KOPT-K1 (cell line): ENCODE measurements around the gene SLC6A15.

Experiments
- H3K27ac ChIP-seq: fragments of 200-600 bp; sonication (generic); 2 replicates; pipeline ENCODE4 v1.5.1; 2016; ENCODE audit warnings: antibody characterized with exemption, mild to moderate bottlenecking, low read depth, low read length; ENCODE audit not compliant: poor library complexity, severe bottlenecking
- H3K36me3 ChIP-seq: fragments of 200-600 bp; sonication (generic); 2 replicates; pipeline ENCODE4 v1.5.1; 2017; ENCODE audit warnings: antibody characterized with exemption, mild to moderate bottlenecking, low read length, moderate library complexity; ENCODE audit not compliant: insufficient read depth
- H3K9me3 ChIP-seq: fragments of 200-600 bp; sonication (generic); 2 replicates; pipeline ENCODE4 v1.5.1; 2017; ENCODE audit warnings: antibody characterized with exemption, low read length, mild to moderate bottlenecking; ENCODE audit not compliant: insufficient read depth, poor library complexity, severe bottlenecking

The SLC6A15 gene

GRCh38 chr12:84843593-84844144 is 68.9 kb downstream of the SLC6A15 start:
- H3K36me3 ChIP-seq: no peaks in the 10 kb centered on the region
- no peak overlapping the region for H3K27ac ChIP-seq
- H3K9me3 ChIP-seq: no peaks in the 10 kb centered on the region

DNA sequence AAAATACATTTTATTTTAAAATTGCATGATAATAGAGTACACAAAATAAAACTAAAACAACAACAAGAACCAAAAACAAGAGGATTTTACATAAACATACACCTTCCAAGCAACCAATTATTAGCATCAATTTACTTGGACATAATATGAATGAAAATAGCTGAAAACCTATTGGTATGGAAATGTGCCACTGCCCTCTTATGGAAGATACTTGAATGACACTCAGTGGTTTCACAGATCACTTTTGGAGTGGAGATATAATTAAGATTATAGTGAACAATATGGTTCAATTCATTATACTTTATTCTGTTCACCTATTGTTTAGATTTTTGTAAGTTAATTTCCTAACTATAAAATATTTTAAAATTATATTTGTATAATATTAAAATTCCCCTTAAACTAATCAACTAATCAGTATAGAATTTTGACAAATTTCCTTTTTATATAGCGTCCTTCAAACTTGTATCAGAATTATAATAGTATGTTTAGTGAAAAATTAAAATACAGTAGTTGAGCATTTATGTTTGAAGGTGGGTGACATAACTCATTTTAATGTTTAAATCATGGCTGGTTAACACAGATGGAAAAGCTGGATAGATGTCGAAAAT is 70.1 kb downstream of the SLC6A15 start:
- Histone ChIP-seq H3K27ac (no peak overlapping the region), H3K36me3 (no peaks in the 10 kb centered on the region), H3K9me3 (no peaks in the 10 kb centered on the region)

GRCh38 chr12:84841591-84841990 is 71.0 kb downstream of the SLC6A15 start:
- Histone ChIP-seq H3K27ac (no peak overlapping the region), H3K9me3 (no peaks in the 10 kb centered on the region)

GRCh38 chr12:84840356-84840755 is 72.2 kb downstream of the SLC6A15 start:
- H3K36me3 ChIP-seq: no peaks in the 10 kb centered on the region
- no peak overlapping the region for H3K27ac ChIP-seq

More at GRCh38 chr12:84841591-84841990, 71.0 kb downstream of the SLC6A15 start:
- H3K36me3 ChIP-seq: no peaks in the 10 kb centered on the region

GRCh38 chr12:84826925-84827324 is 85.7 kb downstream of the SLC6A15 start:
- Histone ChIP-seq H3K9me3 (no peaks in the 10 kb centered on the region), H3K36me3 (no peaks in the 10 kb centered on the region), H3K27ac (no peak overlapping the region)

More at GRCh38 chr12:84840356-84840755, 72.2 kb downstream of the SLC6A15 start:
- no peaks in the 10 kb centered on the region for H3K9me3 ChIP-seq

DNA sequence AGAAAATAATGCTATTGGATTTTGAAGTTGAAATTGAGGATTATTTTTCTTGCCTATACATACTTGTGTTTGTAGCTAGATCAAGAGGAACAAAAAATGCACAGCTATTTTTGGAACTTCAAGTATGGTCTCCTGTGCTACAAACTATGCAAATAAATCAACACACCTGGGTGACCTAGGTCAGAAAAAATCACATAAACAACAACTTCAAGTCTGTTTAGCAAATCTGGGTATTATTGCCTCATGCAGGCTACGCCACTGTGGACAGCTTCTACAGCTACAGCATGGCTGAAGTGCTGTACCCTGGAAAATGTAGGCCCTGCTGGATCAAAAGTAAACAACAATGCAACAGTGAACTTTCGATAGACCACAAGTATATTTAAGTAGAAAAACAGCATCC is 87.5 kb downstream of the SLC6A15 start:
- H3K27ac ChIP-seq: no peak overlapping the region
- H3K36me3 ChIP-seq: no peaks in the 10 kb centered on the region
- no peaks in the 10 kb centered on the region for H3K9me3 ChIP-seq

- no peak overlapping the region for H3K27ac ChIP-seq
- H3K9me3 ChIP-seq: no peaks in the 10 kb centered on the region
- H3K36me3 ChIP-seq: no peaks in the 10 kb centered on the region
Measured at GRCh38 chr12:84822525-84822924, 90.1 kb downstream of the SLC6A15 start.

DNA sequence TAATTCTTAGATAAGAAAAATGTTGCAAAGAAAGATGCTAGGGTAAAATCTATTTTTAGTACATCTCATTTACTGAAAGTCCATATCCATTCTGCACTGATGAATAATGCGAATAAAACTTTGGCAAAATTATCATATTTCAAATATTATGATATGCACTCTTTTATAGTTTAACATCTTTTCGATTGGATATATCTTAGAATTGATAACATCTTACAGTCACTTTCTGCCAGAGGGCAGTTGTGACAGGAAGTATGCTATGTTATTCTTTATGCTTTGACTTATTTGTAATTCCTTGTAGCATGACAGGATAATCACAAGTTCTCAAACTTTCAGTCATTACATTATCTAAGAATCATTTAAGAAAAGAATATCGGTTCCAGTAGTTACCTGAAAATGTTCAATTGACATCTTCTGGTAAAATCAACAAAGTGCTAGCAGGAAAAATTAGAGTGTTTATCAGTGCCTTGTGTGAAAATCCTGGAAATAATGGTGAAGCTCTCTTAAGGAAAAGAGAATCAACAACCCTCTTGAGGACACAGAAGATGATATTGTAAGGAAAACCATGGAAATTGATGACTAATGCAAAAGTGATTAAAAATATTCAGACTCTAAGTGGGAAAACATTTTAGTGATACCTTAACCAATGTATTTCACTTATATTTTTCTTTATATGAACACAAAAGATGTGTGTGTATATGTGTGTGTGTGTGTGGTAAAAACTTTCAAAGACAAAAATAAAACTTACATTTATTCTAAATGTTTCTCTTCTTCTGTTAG is 95.5 kb downstream of the SLC6A15 start:
- Histone ChIP-seq H3K9me3 (no peaks in the 10 kb centered on the region), H3K27ac (no peak overlapping the region), H3K36me3 (no peaks in the 10 kb centered on the region)

GRCh38 chr12:84814664-84815245 is 97.8 kb downstream of the SLC6A15 start:
- H3K27ac ChIP-seq: no peak overlapping the region
- no peaks in the 10 kb centered on the region for H3K36me3 ChIP-seq
- H3K9me3 ChIP-seq: no peaks in the 10 kb centered on the region

DNA sequence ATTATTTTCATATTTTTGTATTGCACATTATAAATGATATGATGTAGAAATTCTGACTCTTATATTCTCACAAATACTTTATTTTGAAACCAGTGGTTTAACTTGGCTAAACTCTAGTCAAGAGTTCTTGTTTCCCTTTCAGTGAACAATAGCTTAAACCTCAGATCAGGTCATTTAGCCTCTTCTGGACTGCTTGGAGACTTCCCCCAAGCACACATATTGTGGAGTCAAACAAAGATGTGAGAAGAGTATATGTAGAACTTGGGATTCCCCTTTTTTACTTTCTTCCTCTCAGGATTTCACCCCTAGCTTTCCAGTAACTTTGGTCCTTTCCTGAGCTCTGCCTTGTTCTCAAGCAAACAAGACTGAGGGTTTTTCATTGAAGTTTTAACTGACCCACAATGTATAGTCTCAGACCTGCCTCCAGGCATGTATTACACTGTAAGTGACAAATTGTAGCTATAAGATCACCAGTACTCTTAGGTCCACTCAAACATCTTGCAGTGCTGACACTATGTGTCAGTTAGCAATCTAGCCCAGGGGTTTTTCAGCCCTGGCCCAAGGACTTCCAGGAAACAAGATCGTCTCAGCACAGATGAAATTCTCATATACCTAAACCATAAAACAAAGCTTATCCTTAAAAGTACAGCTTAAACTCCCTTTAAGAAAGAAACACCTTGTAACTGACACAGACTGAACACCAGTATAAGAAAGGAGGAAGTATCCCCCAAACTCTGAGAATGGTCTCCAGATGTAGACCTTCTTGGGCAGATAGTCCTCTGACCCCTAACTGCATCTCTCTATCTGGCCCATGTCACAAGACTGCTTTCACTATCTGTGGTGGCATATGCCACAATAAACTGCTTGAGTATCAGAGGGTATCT is 98.6 kb downstream of the SLC6A15 start:
- Histone ChIP-seq H3K27ac (no peak overlapping the region), H3K36me3 (no peaks in the 10 kb centered on the region), H3K9me3 (no peaks in the 10 kb centered on the region)

DNA sequence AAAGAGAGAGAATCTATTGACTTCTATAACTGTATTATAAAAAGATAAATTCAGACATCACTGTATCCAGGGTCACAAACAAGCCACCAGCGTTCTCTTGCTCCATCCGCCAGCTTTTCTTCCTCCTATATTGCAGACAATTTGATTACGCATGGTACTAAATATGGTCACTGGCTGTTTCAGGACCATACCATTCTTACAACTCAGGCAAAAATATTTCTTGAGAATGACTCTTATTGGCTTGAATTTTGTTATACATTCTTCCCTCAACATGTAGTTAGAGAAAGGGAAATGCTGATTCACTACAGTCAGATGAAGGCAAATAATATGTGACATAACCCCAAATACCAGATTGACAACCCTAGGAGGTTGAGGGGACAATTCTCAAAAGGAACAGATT is 101.3 kb downstream of the SLC6A15 start:
- Histone ChIP-seq H3K9me3 (no peaks in the 10 kb centered on the region), H3K36me3 (no peaks in the 10 kb centered on the region), H3K27ac (no peak overlapping the region)

GRCh38 chr12:84810611-84811010 is 102.0 kb downstream of the SLC6A15 start:
- no peaks in the 10 kb centered on the region for H3K9me3 ChIP-seq
- H3K27ac ChIP-seq: no peak overlapping the region
- no peaks in the 10 kb centered on the region for H3K36me3 ChIP-seq
